Choroid plexus epithelial cell (primary cell): ENCODE measurements around the gene ATG4B.

Source experiments
- DNase-seq: peaks from one replicate; pipeline ENCODE4 v3.0.0-alpha.2; 2010; ENCODE audit warnings: low read depth
- H3K4me3 ChIP-seq: 2 replicates; pipeline ENCODE4 v1.5.1; 2011; ENCODE audit warnings: low read depth, mild to moderate bottlenecking, control low read depth, low read length, moderate library complexity
- CTCF ChIP-seq: conservative IDR thresholded peaks from 2 replicates; pipeline ENCODE4 v1.5.1; 2011; ENCODE audit warnings: low read depth, mild to moderate bottlenecking, control low read depth, inconsistent platforms, low read length, moderate library complexity

The ATG4B gene

GRCh38 chr2:241680827-241681599, 43.5 kb downstream of the ATG4B start:
- peak; percentile 98 for DNase-seq
- TF ChIP-seq CTCF, result no peak
- H3K4me3 ChIP-seq, result no peak overlapping the region

GRCh38 chr2:241686324-241686649, 48.8 kb downstream of the ATG4B start:
- no peak for TF ChIP-seq CTCF
- DNase-seq, result no peak
- peak overlapping the region; percentile 78 for H3K4me3 ChIP-seq

DNA sequence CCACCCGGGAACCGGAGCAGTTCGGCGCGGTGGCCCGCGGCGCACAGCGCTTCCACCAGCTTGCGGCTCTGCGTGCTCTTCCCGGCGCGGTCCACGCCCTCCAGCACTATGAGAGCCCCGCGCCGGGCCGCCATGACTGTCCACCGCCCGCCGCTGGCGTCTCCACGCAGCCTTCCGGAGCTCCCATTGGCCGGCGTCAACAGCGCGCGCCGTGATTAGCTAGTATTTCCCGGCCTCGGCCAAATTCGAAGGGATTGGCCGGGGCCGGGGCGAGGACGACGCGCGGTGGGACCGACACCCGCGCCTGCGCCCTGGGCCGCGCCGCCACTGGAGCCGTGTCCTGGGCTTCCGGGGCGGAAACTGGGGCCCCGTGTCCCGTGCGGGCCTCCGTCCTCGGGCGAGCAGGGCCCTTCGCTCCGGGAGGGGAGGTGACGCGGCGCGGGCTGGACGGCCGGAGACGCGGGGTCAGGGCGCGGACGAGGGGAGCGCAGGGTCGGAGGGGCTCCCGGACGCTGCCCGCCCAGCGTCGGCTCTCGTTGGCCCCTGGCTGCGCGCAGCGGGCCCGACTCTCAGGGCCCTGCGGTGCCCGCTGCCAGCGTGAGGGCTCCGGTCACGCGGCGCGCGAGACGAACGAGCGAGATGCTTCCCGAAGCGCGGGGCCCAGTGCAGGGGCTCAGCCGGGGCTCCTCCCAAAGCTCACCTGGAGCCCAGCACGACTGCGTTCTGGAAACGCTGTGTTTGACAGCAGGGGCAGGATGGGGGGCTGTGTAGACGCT, 49.3 kb downstream of the ATG4B start, which contains the start of gene DTYMK:
Gene DTYMK, minus strand, starts transcription at position 166 of the 776 bp plus-strand sequence. Its CDS starts 32 bp downstream, at position 134.
- TF ChIP-seq CTCF, result no peak
- peak within 1 kb of the TSS; percentile 91 for H3K4me3 ChIP-seq
- DNase-seq, result peak; percentile 96

GRCh38 chr2:241689306-241689705, 51.8 kb downstream of the ATG4B start:
- no peak overlapping the region for H3K4me3 ChIP-seq
- TF ChIP-seq CTCF, result no peak
- DNase-seq, result no peak

DNA sequence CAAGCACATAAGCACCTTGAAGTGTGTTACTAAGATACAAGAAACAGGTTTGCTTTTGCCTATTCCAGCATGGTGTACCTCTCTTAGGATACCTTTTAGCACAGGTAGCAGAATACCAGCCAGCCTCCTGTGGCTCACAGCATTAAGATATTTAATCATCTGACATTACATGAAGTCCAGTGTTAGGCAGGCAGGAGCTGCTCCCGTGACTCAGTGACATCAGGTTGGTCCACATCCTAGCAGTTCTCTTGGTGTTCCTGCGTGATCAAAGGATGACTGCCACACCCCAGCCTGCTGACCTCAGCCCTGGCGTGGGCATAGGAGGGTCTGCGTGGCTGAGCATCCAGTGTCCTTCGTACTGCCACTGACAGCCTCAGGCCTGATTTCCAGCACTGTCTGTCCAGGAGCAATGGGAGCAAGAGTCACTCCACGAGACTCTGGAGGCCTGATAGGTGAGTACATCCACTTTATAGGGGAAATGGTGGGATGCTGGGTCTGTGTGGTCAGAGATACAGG, 52.8 kb downstream of the ATG4B start:
- DNase-seq, result no peak
- no peak for TF ChIP-seq CTCF

GRCh38 chr2:241692448-241692847, 55.0 kb downstream of the ATG4B start:
- no peak for TF ChIP-seq CTCF
- H3K4me3 ChIP-seq, result no peak overlapping the region
- DNase-seq, result peak; percentile 88

More for the DNA sequence above, 52.8 kb downstream of the ATG4B start:
- H3K4me3 ChIP-seq, result no peak overlapping the region
